Activated naive CD8-positive, alpha-beta T cell treated with anti-CD3 and anti-CD28 coated beads, Interleukin-2, amount 50 U/mL, for 24 hours (primary cell): ENCODE data around the gene STX1A.

ENCODE experiments used
- ATAC-seq: fragments of 150-1000 bp; cut with Tn5 transposase; one replicate; pipeline ENCODE4 v1.10.0; 2021
- DNase-seq: peaks from one replicate; pipeline ENCODE4 v3.0.0; 2021
- H3K27ac Mint-ChIP-seq: one replicate; pipeline ENCODE4 v1.8.0; 2021; ENCODE audit warnings: mild to moderate bottlenecking, mixed read lengths
- H3K27me3 Mint-ChIP-seq: one replicate; pipeline ENCODE4 v1.8.0; 2021; ENCODE audit warnings: mixed read lengths
- H3K36me3 Mint-ChIP-seq: one replicate; pipeline ENCODE4 v1.8.0; 2021; ENCODE audit warnings: low read depth, mixed read lengths
- H3K4me1 Mint-ChIP-seq: one replicate; pipeline ENCODE4 v1.8.0; 2021; ENCODE audit warnings: mixed read lengths
- H3K4me3 Mint-ChIP-seq: one replicate; pipeline ENCODE4 v1.8.0; 2021; ENCODE audit warnings: mild to moderate bottlenecking, moderate library complexity, mixed read lengths
- H3K9me3 Mint-ChIP-seq: one replicate; pipeline ENCODE4 v1.8.0; 2021; ENCODE audit warnings: mixed read lengths

The STX1A gene

GRCh38 chr7:73718905-73719805, at the start of gene STX1A:
TSS of gene STX1A (minus strand) at chr7:73719669. CDS start at chr7:73719631, 38 bp downstream.
- Mint-ChIP-seq H3K4me3 (peak within 1 kb of the TSS; percentile 81), H3K9me3 (no peaks in the 10 kb centered on the region), H3K36me3 (peaks cover 2% of the 10 kb centered on the region), H3K4me1 (peaks cover 37% of the 10 kb centered on the region), H3K27ac (peak within 1 kb of the TSS; percentile 89), H3K27me3 (peaks cover 14% of the 10 kb centered on the region)
- peak; percentile 76 for DNase-seq
- ATAC-seq = peak; percentile 50

GRCh38 chr7:73768641-73769480, 49.4 kb upstream of the STX1A start:
- Mint-ChIP-seq H3K9me3 (no peaks in the 10 kb centered on the region), H3K36me3 (no peaks in the 10 kb centered on the region), H3K4me3 (no peak overlapping the region), H3K27me3 (peaks cover 50% of the 10 kb centered on the region), H3K4me1 (peaks cover 4% of the 10 kb centered on the region), H3K27ac (no peak overlapping the region)
- ATAC-seq (peak; percentile 5), DNase-seq (no peak)

- H3K27me3 Mint-ChIP-seq = peaks cover 40% of the 10 kb centered on the region
- no peak overlapping the region for H3K4me3 Mint-ChIP-seq
- H3K27ac Mint-ChIP-seq = no peak overlapping the region
- H3K36me3 Mint-ChIP-seq = no peaks in the 10 kb centered on the region
- DNase-seq = no peak
- no peaks in the 10 kb centered on the region for H3K9me3 Mint-ChIP-seq
- ATAC-seq = no peak
- H3K4me1 Mint-ChIP-seq = peaks cover 4% of the 10 kb centered on the region
Measured at GRCh38 chr7:73766556-73767229, 47.2 kb upstream of the STX1A start.

- ATAC-seq = no peak
- Mint-ChIP-seq H3K4me3 (no peak overlapping the region), H3K27me3 (peaks cover 8% of the 10 kb centered on the region), H3K36me3 (no peaks in the 10 kb centered on the region), H3K27ac (no peak overlapping the region), H3K4me1 (no peaks in the 10 kb centered on the region), H3K9me3 (no peaks in the 10 kb centered on the region)
- DNase-seq = no peak
Measured at GRCh38 chr7:73762659-73762999, 43.2 kb upstream of the STX1A start.

- Mint-ChIP-seq H3K4me1 (no peaks in the 10 kb centered on the region), H3K4me3 (no peak overlapping the region), H3K27me3 (peaks cover 4% of the 10 kb centered on the region), H3K36me3 (no peaks in the 10 kb centered on the region), H3K27ac (no peak overlapping the region), H3K9me3 (no peaks in the 10 kb centered on the region)
- ATAC-seq = no peak
- DNase-seq = no peak
Measured at GRCh38 chr7:73761854-73762658, 42.6 kb upstream of the STX1A start.

- no peaks in the 10 kb centered on the region for H3K9me3 Mint-ChIP-seq
Measured at GRCh38 chr7:73758581-73759138, 39.2 kb upstream of the STX1A start.

GRCh38 chr7:73749931-73750776, 30.7 kb upstream of the STX1A start:
- no peak for DNase-seq
- Mint-ChIP-seq H3K27ac (no peak overlapping the region), H3K4me1 (no peaks in the 10 kb centered on the region), H3K27me3 (peaks cover 8% of the 10 kb centered on the region), H3K9me3 (no peaks in the 10 kb centered on the region), H3K4me3 (no peak overlapping the region), H3K36me3 (no peaks in the 10 kb centered on the region)
- no peak for ATAC-seq

More at GRCh38 chr7:73758581-73759138, 39.2 kb upstream of the STX1A start:
- DNase-seq = no peak
- Mint-ChIP-seq H3K4me3 (no peak overlapping the region), H3K4me1 (no peaks in the 10 kb centered on the region), H3K36me3 (no peaks in the 10 kb centered on the region), H3K27me3 (no peaks in the 10 kb centered on the region), H3K27ac (no peak overlapping the region)
- ATAC-seq = no peak

GRCh38 chr7:73746378-73746777, 26.9 kb upstream of the STX1A start:
- no peaks in the 10 kb centered on the region for H3K4me1 Mint-ChIP-seq
- H3K27me3 Mint-ChIP-seq = peaks cover 4% of the 10 kb centered on the region
- no peaks in the 10 kb centered on the region for H3K36me3 Mint-ChIP-seq
- H3K9me3 Mint-ChIP-seq = no peaks in the 10 kb centered on the region
- no peak for ATAC-seq
- no peak overlapping the region for H3K27ac Mint-ChIP-seq
- no peak overlapping the region for H3K4me3 Mint-ChIP-seq
- DNase-seq = no peak

- no peak for ATAC-seq
- peaks cover 3% of the 10 kb centered on the region for H3K4me1 Mint-ChIP-seq
- H3K9me3 Mint-ChIP-seq = no peaks in the 10 kb centered on the region
- no peak overlapping the region for H3K4me3 Mint-ChIP-seq
- DNase-seq = no peak
- no peak overlapping the region for H3K27ac Mint-ChIP-seq
- H3K36me3 Mint-ChIP-seq = no peaks in the 10 kb centered on the region
- H3K27me3 Mint-ChIP-seq = no peaks in the 10 kb centered on the region
Measured at GRCh38 chr7:73742753-73743641, 23.5 kb upstream of the STX1A start.

GRCh38 chr7:73742338-73742752, 22.9 kb upstream of the STX1A start:
- ATAC-seq (no peak), DNase-seq (no peak)
- no peak overlapping the region for H3K27ac Mint-ChIP-seq
- H3K9me3 Mint-ChIP-seq = no peaks in the 10 kb centered on the region
- H3K4me3 Mint-ChIP-seq = no peak overlapping the region
- H3K27me3 Mint-ChIP-seq = no peaks in the 10 kb centered on the region
- no peaks in the 10 kb centered on the region for H3K36me3 Mint-ChIP-seq
- peaks cover 9% of the 10 kb centered on the region for H3K4me1 Mint-ChIP-seq

GRCh38 chr7:73741600-73741999, 22.1 kb upstream of the STX1A start:
- no peak for ATAC-seq
- H3K4me3 Mint-ChIP-seq = no peak overlapping the region

GRCh38 chr7:73740771-73741170, 21.3 kb upstream of the STX1A start:
- ATAC-seq (no peak), DNase-seq (no peak)
- H3K4me1 Mint-ChIP-seq = peaks cover 9% of the 10 kb centered on the region
- no peak overlapping the region for H3K4me3 Mint-ChIP-seq
- H3K9me3 Mint-ChIP-seq = no peaks in the 10 kb centered on the region
- H3K36me3 Mint-ChIP-seq = no peaks in the 10 kb centered on the region
- no peaks in the 10 kb centered on the region for H3K27me3 Mint-ChIP-seq
- no peak overlapping the region for H3K27ac Mint-ChIP-seq

More at GRCh38 chr7:73741600-73741999, 22.1 kb upstream of the STX1A start:
- DNase-seq = no peak
- no peak overlapping the region for H3K27ac Mint-ChIP-seq
- H3K27me3 Mint-ChIP-seq = no peaks in the 10 kb centered on the region
- no peaks in the 10 kb centered on the region for H3K9me3 Mint-ChIP-seq
- no peaks in the 10 kb centered on the region for H3K36me3 Mint-ChIP-seq
- peaks cover 9% of the 10 kb centered on the region for H3K4me1 Mint-ChIP-seq
